Tibial nerve (tissue), 4 donors: ENCODE measurements around the gene ZNF562. TPM values are rescaled to one million over a fixed set of nuclear protein-coding genes. Genes with fewer than 3 reads are reported as not detected.
A peak's percentile ranks its signal among the peaks of the same experiment; 100 is the strongest.

Experiments
- DNase-seq, 2 donors: peaks; one replicate each; pipeline ENCODE4 v3.0.0-alpha.2; 2019; ENCODE audit warnings: low spot score in 2 of 2
- H3K27ac ChIP-seq, 4 donors: fragments of 200-600 bp; sonication (generic) in 3 of 4; one replicate each; pipeline ENCODE4 v1.5.1; 2017 to 2019; ENCODE audit warnings: mild to moderate bottlenecking in 1 of 4
- H3K27me3 ChIP-seq, 2 donors: fragments of 200-600 bp; sonication (generic) in 1 of 2; one replicate each; pipeline versions ENCODE4 v1.5.1 to v1.6.0; 2017 to 2019
- H3K36me3 ChIP-seq, 3 donors: fragments of 200-600 bp; sonication (generic); one replicate each; pipeline ENCODE4 v1.5.1; 2018 to 2019
- H3K4me1 ChIP-seq, 4 donors: fragments of 200-600 bp; sonication (generic) in 3 of 4; one replicate each; pipeline ENCODE4 v1.5.1; 2017 to 2019
- H3K4me3 ChIP-seq, 4 donors: fragments of 200-600 bp; sonication (generic) in 3 of 4; one replicate each; pipeline ENCODE4 v1.5.1; 2017 to 2019; ENCODE audit warnings: mild to moderate bottlenecking in 1 of 4, moderate library complexity in 1 of 4
- H3K9me3 ChIP-seq, 4 donors: fragments of 200-600 bp; sonication (generic) in 3 of 4; one replicate each; pipeline ENCODE4 v1.5.1; 2017 to 2019
- EP300 ChIP-seq, 2 donors: sonication (generic); formaldehyde crosslinking; IDR thresholded peaks; one replicate each; pipeline ENCODE4 v1.6.1; 2017; ENCODE audit warnings: antibody characterized with exemption in 2 of 2, mild to moderate bottlenecking in 1 of 2
- POLR2A ChIP-seq, 2 donors: fragments of 450-650 bp; IDR thresholded peaks; one replicate each; pipeline ENCODE4 v1.6.1; 2017; ENCODE audit warnings: antibody characterized with exemption in 2 of 2, mild to moderate bottlenecking in 2 of 2, moderate library complexity in 2 of 2
- WGBS, 2 donors: methylation state at CpG; one replicate each; pipeline ENCODE4 v1.1.5; 2018; 5-methylcytosine and 5-hydroxymethylcytosine counted together
- total RNA-seq, 4 donors: library from RNA; depleted of rRNA; stranded (reverse); fragments of >200 nt; gene quantifications; one replicate each; pipeline ENCODE4 v1.1.0, GENCODE V29; 2016
- TF ChIP-seq, protein P1 (sequence below), 5 experiments: fragments of 200-600 bp in 3 of 5; fragments of 450-650 bp in 2 of 5; sonication (generic) in 3 of 5; IDR thresholded peaks; one replicate each; pipeline ENCODE4 v1.5.1; 2016 to 2019; ENCODE audit warnings: antibody characterized with exemption in 5 of 5, mild to moderate bottlenecking in 3 of 5, moderate library complexity in 2 of 5

The ZNF562 gene
- total RNA-seq, 4 donors from 2014 or later = 17.9 to 31.6 (median 24.5) TPM

DNA sequence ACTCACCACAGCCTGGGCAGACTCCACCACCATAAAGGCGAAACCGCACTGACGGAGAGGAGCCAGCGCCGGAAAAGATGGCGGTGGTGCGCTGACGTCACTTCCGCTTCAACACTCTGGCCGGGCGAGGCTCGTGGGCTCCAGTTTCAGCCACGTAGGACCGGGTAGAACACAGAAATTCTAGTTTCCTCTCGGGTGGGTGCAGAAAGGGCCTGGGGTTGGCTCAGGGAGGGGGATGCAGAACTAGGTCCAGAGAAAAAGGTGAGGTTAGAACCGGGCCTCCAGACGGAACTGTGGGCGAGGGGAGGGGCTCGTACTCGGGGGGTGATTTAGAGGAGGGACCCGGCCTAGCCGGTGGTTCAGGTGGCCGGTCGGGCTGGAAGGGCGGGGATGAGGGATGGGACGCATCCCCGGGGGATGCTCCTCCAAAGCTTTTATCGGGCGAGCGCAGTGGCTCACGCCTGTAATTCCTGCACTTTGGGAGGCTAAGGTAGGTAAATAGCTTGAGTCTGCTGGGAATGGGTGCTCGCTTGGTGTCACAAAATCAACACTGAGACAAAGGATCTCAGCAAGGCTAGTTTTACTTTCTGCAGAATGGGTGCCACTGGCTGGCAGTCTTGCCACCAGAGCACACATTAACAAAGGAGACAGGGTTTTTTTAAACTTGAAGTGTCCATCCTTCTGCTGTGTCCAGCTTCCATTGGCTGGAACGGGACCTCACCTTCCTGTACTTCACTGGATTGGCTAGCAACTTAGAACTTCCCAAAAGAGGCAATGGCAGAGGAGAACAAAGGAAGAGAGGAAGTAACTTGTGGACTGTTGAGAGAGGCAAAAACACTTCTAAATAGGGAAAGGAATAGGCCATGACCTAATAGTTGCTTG is 53.5 kb downstream of the ZNF562 start, which contains the start of gene ZNF561:
TSS of gene ZNF561 (minus strand) at position 77 of the 882 bp plus-strand sequence. CDS start 1,776 bp downstream, outside the sequence.
- H3K36me3 ChIP-seq = peaks cover 8 to 31% (median 23%) of the 10 kb centered on the region in 3 donors
- 1% methylated on average over 30 to 32 of the region's 33 CpGs for WGBS, 2 donors
- peak within 1 kb of the TSS; percentile 57 to 90 (median 84) for H3K4me3 ChIP-seq
- H3K27ac ChIP-seq = peak within 1 kb of the TSS; percentile 85 to 95 (median 87)
- H3K9me3 ChIP-seq = no peaks in the 10 kb centered on the region
- peak; percentile 65 to 76 for DNase-seq
- peaks cover 2 to 27% (median 9%) of the 10 kb centered on the region in 4 donors for H3K4me1 ChIP-seq
- no peaks in the 10 kb centered on the region for H3K27me3 ChIP-seq
- TF ChIP-seq, protein P1, sequence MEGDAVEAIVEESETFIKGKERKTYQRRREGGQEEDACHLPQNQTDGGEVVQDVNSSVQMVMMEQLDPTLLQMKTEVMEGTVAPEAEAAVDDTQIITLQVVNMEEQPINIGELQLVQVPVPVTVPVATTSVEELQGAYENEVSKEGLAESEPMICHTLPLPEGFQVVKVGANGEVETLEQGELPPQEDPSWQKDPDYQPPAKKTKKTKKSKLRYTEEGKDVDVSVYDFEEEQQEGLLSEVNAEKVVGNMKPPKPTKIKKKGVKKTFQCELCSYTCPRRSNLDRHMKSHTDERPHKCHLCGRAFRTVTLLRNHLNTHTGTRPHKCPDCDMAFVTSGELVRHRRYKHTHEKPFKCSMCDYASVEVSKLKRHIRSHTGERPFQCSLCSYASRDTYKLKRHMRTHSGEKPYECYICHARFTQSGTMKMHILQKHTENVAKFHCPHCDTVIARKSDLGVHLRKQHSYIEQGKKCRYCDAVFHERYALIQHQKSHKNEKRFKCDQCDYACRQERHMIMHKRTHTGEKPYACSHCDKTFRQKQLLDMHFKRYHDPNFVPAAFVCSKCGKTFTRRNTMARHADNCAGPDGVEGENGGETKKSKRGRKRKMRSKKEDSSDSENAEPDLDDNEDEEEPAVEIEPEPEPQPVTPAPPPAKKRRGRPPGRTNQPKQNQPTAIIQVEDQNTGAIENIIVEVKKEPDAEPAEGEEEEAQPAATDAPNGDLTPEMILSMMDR (IDR thresholded peaks at IDR 0.05) = peak in 1 of 5 experiments; percentile 41
- TF ChIP-seq EP300 (IDR thresholded peaks at IDR 0.05) = peak in 1 of 2 donors; percentile 67
- TF ChIP-seq POLR2A (IDR thresholded peaks at IDR 0.05) = peak in 1 of 2 donors; percentile 26

DNA sequence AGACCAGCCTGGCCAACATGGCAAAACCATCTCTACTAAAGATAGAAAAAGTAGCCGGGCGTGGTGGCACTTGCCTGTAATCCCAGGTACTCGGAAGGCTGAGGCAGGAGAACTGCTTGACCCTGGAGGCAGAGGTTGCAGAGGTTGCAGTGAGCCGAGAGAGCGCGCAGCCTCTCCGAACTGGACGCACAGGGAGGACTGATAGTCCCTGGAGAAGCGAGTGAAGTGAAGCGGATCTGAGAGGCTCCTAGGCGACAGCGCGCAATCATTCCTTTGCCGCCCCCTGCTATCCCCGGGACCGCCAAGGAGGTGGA is 54.1 kb downstream of the ZNF562 start:
- 0 to 1% methylated on average over 10 to 16 of the region's 16 CpGs for WGBS, 2 donors
- H3K27me3 ChIP-seq = no peaks in the 10 kb centered on the region
- peaks cover 2 to 27% (median 9%) of the 10 kb centered on the region in 4 donors for H3K4me1 ChIP-seq
- TF ChIP-seq, protein P1 (IDR thresholded peaks at IDR 0.05) = no peak
- TF ChIP-seq EP300 (IDR thresholded peaks at IDR 0.05) = no peak
- peaks cover 12 to 37% (median 29%) of the 10 kb centered on the region in 3 donors for H3K36me3 ChIP-seq
- H3K27ac ChIP-seq = peak overlapping the region; percentile 85 to 95 (median 87)
- peak overlapping the region; percentile 57 to 90 (median 84) for H3K4me3 ChIP-seq
- H3K9me3 ChIP-seq = no peaks in the 10 kb centered on the region
- no peak for DNase-seq

DNA sequence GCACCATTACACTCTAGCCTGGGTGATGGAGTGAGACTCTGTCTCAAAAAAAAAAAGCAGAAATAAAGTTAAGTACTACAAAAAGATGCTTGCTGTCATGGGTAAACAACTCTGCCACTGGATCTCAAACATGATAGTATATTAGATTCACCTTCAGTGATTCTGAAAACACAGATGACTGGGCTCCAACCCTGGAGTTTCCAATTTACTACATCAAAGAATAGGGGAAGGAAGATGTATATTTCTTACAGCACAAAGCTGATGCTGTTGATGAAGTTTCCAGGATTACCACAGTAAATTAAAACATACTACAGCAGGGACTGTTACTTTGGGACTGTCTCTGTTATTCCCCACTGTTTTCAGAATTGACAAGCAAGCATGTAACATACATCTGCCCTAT is 59.1 kb downstream of the ZNF562 start:
- Histone ChIP-seq H3K4me3 (no peak overlapping the region), H3K9me3 (peaks cover 0 to 45% (median 16%) of the 10 kb centered on the region in 4 donors), H3K27me3 (no peaks in the 10 kb centered on the region), H3K36me3 (peaks cover 32 to 87% (median 78%) of the 10 kb centered on the region in 3 donors), H3K27ac (no peak overlapping the region), H3K4me1 (peaks cover 0 to 9% (median 6%) of the 10 kb centered on the region in 4 donors)
- DNase-seq = no peak
- TF ChIP-seq, protein P1 (IDR thresholded peaks at IDR 0.05) = no peak
- TF ChIP-seq EP300 (IDR thresholded peaks at IDR 0.05) = no peak
- no peak for TF ChIP-seq POLR2A (IDR thresholded peaks at IDR 0.05)

GRCh38 chr19:9610484-9611113 is 64.3 kb downstream of the ZNF562 start:
- H3K4me3 ChIP-seq = no peak overlapping the region
- no peaks in the 10 kb centered on the region for H3K4me1 ChIP-seq
- peaks cover 0 to 97% (median 38%) of the 10 kb centered on the region in 4 donors for H3K9me3 ChIP-seq
- H3K27me3 ChIP-seq = no peaks in the 10 kb centered on the region
- peaks cover 24 to 99% (median 54%) of the 10 kb centered on the region in 3 donors for H3K36me3 ChIP-seq
- H3K27ac ChIP-seq = no peak overlapping the region
- TF ChIP-seq, protein P1 (IDR thresholded peaks at IDR 0.05) = no peak
- no peak for TF ChIP-seq POLR2A (IDR thresholded peaks at IDR 0.05)
- no peak for TF ChIP-seq EP300 (IDR thresholded peaks at IDR 0.05)
- no peak for DNase-seq
- 97 to 98% methylated on average over 2 of the region's 2 CpGs for WGBS, 2 donors

DNA sequence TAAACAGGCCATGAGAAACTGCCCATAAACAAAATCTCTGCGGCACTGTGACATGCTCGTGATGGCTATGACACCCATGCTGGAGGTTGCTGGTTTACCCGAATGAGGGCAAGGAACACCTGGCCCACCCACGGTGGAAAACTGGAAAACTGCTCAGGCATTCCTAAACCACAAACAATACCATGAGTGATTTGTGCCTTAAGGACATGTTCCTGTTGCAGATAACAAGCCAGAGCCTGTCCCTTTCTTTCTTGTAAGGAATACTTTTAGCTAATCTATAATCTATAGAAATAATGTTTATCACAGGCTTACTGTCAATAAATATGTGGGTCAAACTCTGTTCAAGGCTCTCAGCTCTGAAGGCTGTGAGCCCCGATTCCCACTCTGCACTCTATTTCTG is 66.0 kb downstream of the ZNF562 start:
- TF ChIP-seq POLR2A (IDR thresholded peaks at IDR 0.05) (no peak), EP300 (IDR thresholded peaks at IDR 0.05) (no peak)
- TF ChIP-seq, protein P1 (IDR thresholded peaks at IDR 0.05) = no peak
- no peaks in the 10 kb centered on the region for H3K27me3 ChIP-seq
- H3K27ac ChIP-seq = no peak overlapping the region
- 95 to 96% methylated on average over 5 of the region's 5 CpGs for WGBS, 2 donors
- no peak for DNase-seq
- no peak overlapping the region for H3K4me3 ChIP-seq
- peaks cover 22 to 84% (median 37%) of the 10 kb centered on the region in 3 donors for H3K36me3 ChIP-seq
- H3K4me1 ChIP-seq = no peaks in the 10 kb centered on the region
- H3K9me3 ChIP-seq = peaks cover 0 to 98% (median 38%) of the 10 kb centered on the region in 4 donors
